ENCODE measurements around the gene ASMTL. TPM values are rescaled to one million over a fixed set of nuclear protein-coding genes. Genes with fewer than 3 reads are reported as not detected.
A peak's percentile ranks its signal among the peaks of the same experiment; 100 is the strongest.
"Not testable (repeated sequence)": the region's sequence is repeated elsewhere in the genome, so short reads cannot be mapped to it uniquely, and the experiment has no call there.

Gene ASMTL
- total RNA-seq, 2 donors from 2014 or later = 33.8 to 34.6 TPM

DNA sequence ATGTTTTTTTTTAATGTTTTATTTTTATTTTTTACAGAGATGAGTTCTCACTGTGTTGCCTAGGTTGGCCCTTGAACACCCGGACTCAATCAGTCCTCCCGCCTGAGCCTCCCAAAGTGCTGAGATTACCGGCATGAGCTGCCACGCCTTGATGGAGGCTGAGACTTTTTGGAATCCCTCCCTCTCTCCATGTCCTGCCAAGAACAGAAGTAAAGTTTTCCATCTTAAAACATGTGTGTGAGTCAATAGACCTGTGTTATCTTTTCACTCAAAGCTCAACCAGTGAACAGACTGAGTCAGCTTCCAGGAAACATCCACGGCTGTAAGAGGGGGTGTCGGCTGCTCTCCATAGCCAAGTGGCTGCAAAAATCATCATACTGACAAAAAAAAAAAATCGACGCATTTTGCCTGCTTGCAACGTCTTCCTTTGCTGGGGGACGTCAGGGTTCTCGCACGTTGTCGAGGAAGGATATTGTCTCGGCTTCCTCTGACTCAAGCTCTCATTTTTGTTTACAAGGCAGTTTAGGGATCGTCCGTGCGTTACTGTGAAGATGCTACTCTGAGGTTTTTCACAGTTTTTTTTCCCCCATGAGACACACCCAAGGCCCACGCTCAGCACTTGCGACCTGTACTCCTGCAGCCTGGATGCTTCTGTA, 10.0 kb upstream of the ASMTL start:
- ATAC-seq = peak; percentile 85
- no peaks in the 10 kb centered on the region for H3K27me3 Mint-ChIP-seq
- peak overlapping the region; percentile 63 for H3K4me3 Mint-ChIP-seq
- H3K4me1 Mint-ChIP-seq = peaks cover 43% of the 10 kb centered on the region
- H3K36me3 Mint-ChIP-seq (ENCODE audit: low read depth) = peaks cover 5% of the 10 kb centered on the region
- no peaks in the 10 kb centered on the region for H3K9me3 ChIP-seq (ENCODE audit: control insufficient read depth, low read length, poor library complexity, severe bottlenecking)
- H3K27ac Mint-ChIP-seq = no peak overlapping the region
- DNase-seq = peak in 2 of 3 donors; percentile 48 to 65

DNA sequence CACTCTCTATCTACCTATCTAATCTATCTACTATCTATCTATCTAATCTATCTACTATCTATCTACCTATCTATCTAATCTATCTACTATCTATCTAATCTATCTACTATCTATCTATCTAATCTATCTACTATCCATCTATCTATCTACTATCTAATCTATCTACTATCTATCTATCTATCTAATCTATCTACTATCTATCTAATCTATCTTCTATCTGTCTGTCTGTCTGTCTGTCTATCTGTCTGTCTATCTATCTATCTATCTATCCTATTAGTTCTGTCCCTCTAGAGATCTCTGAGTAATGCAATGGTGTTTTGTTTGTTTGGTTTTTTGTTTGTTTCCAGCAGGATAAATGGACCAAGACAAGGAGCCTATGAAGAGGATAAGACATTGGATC, 9.4 kb upstream of the ASMTL start:
- Mint-ChIP-seq H3K4me3 (no peak overlapping the region), H3K36me3 (ENCODE audit: low read depth) (peaks cover 5% of the 10 kb centered on the region), H3K27me3 (no peaks in the 10 kb centered on the region), H3K27ac (no peak overlapping the region), H3K4me1 (peaks cover 39% of the 10 kb centered on the region)
- ATAC-seq (no peak), DNase-seq (no peak)
- H3K9me3 ChIP-seq (ENCODE audit: control insufficient read depth, low read length, poor library complexity, severe bottlenecking) = no peaks in the 10 kb centered on the region

DNA sequence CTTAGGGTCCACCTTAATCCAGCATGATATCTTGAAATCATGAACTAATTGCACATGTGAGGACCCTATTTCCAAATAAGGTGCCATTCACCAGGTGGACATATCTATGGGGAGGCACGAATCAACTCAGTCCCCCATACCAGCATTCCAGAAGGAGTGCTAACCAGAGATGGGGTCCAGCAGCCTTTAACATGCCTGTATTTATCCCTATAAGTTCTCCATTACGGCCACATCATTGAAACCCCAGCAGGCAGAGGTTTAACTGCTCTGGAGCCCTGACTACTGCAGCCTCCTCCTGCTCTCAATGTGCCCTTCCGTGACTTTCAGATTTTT, 3.2 kb upstream of the ASMTL start:
- peak overlapping the region; percentile 67 for H3K27ac Mint-ChIP-seq
- H3K4me1 Mint-ChIP-seq = peaks cover 5% of the 10 kb centered on the region
- H3K9me3 ChIP-seq (ENCODE audit: control insufficient read depth, low read length, poor library complexity, severe bottlenecking) = no peaks in the 10 kb centered on the region
- no peak for ATAC-seq
- H3K36me3 Mint-ChIP-seq (ENCODE audit: low read depth) = peaks cover 2% of the 10 kb centered on the region
- DNase-seq = no peak
- no peak overlapping the region for H3K4me3 Mint-ChIP-seq
- no peaks in the 10 kb centered on the region for H3K27me3 Mint-ChIP-seq

DNA sequence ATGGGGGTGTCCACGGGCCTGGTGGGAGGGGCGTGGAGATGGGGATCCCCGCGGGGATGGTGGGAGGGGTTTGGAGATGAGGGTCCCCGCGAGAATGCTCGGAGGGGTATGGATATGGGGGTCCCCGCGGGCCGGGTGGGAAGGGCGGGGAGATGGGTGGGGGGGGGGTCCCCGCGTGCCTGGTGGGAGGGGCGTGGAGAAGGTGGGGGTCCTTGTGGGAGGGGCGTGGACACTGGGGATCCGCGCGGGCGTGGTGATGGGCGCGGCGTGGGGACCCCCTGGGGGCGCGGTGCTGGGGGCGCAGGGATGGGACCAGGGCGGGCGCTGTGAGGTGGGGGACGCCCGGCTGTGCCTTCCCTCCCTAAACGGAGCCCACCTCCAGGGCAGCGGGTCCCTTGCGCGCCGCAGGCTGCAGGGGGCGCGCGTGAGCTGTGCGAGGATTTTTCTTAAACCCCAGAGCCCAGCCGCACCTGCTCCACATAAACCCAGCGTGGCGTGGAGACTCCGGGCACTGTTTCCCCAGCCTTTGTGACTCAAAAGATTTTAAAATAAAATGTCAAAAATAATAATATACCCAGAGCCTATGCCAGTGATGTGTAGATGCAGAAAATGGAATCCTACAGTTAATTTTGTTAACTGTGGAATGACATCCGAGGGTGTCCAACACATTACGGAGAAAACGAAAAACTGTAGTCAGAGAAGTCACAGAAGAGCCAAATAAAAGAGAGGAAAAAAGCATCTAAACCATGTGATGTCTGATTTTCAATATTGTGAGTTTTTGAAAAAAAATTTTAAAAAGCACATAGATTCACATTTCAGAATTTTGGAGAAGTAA, 1.5 kb upstream of the ASMTL start:
- no peaks in the 10 kb centered on the region for H3K9me3 ChIP-seq (ENCODE audit: control insufficient read depth, low read length, poor library complexity, severe bottlenecking)
- Mint-ChIP-seq H3K27me3 (no peaks in the 10 kb centered on the region), H3K27ac (peak overlapping the region; percentile 55), H3K4me3 (peak overlapping the region; percentile 49), H3K36me3 (ENCODE audit: low read depth) (peaks cover 2% of the 10 kb centered on the region), H3K4me1 (peaks cover 10% of the 10 kb centered on the region)
- ATAC-seq = peak; percentile 38
- peak; percentile 81 to 94 (median 84) for DNase-seq

DNA sequence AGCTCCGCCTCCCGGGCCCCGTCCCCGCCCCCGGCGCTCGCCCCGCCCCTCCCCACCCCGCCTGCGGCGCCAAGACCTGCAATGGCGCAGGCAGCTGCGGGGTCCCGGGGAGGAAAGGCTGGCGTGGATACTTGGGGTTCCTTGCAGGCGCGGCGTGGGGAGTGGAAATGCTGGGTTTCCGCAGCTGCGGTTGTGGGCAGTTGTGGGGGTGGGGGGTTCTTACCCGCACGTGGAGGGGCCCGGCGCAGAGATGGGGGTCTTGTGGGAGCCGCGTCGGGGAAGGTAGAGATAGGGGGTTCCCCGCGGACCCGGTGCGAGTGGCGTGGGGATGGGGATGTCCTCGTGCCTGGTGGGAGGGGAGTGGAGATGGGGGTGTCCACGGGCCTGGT, 680 bp upstream of the ASMTL start:
- H3K4me3 Mint-ChIP-seq = peak overlapping the region; percentile 92
- peak overlapping the region; percentile 81 for H3K27ac Mint-ChIP-seq
- DNase-seq = peak; percentile 71 to 82 (median 73)
- peak; percentile 59 for ATAC-seq
- H3K27me3 Mint-ChIP-seq = no peaks in the 10 kb centered on the region
- H3K9me3 ChIP-seq (ENCODE audit: control insufficient read depth, low read length, poor library complexity, severe bottlenecking) = no peaks in the 10 kb centered on the region
- H3K36me3 Mint-ChIP-seq (ENCODE audit: low read depth) = peaks cover 2% of the 10 kb centered on the region
- peaks cover 10% of the 10 kb centered on the region for H3K4me1 Mint-ChIP-seq

DNA sequence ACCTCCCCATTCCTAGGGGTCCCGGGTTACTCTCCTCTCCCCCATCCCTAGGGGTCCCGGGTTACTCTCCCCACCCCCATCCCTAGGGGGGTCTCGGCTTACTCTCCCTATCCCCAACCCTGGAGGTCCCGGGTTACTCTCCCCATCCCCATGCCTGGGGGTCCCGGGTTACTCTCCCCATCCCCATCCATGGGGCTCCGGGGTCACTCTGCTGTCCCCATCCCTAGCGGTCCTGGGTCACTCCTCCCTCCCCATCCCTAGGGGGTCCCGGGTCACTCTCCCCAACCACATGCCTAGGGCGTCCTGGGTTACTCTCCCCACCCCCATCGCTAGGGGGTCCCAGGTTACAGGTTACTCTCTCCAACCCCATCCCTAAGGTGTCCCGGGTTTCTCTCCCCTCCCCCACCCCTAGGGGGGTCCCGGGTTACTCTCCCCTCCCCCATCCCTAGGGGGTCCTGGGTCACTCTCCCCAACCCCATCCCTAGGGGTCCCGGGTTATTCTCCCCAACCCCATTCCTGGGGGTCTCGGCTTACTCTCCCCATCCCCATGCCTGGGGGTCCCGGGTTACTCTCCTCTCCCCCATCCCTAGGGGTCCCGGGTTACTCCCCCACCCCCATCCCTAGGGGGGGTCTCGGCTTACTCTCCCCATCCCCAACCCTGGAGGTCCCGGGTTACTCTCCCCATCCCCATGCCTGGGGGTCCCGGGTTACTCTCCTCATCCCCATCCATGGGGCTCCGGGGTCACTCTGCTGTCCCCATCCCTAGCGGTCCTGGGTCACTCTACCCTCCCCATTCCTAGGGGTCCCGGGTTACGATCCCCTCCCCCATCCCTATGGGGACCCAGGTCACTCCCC, 821 bp downstream of the ASMTL start:
- peaks cover 2% of the 10 kb centered on the region for H3K36me3 Mint-ChIP-seq (ENCODE audit: low read depth)
- H3K9me3 ChIP-seq (ENCODE audit: control insufficient read depth, low read length, poor library complexity, severe bottlenecking) = no peaks in the 10 kb centered on the region
- ATAC-seq = no peak
- H3K27me3 Mint-ChIP-seq = no peaks in the 10 kb centered on the region
- peak overlapping the region; percentile 81 for H3K27ac Mint-ChIP-seq
- peaks cover 10% of the 10 kb centered on the region for H3K4me1 Mint-ChIP-seq
- peak overlapping the region; percentile 92 for H3K4me3 Mint-ChIP-seq
- DNase-seq = no peak

DNA sequence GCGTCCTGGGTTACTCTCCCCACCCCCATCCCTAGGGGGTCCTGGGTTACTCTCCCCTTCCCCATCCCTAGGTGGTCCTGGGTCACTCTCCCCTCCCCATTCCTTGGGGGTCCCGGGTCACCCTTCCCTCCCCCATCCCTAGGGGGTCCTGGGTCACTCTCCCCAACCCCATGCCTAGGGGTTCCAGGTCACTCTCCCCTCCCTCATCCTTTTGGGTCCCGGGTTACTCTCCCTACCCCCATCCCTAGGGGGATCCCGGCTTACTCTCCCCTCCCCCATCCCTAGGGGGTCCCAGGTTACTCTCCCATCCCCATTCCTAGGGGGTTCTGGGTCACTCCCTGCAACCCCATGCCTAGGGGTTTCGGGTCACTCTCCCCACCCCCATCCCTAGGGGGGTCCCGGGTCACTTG, 1.5 kb downstream of the ASMTL start:
- H3K9me3 ChIP-seq (ENCODE audit: control insufficient read depth, low read length, poor library complexity, severe bottlenecking) = no peaks in the 10 kb centered on the region
- peaks cover 10% of the 10 kb centered on the region for H3K4me1 Mint-ChIP-seq
- H3K27me3 Mint-ChIP-seq = no peaks in the 10 kb centered on the region
- peak overlapping the region; percentile 81 for H3K27ac Mint-ChIP-seq
- DNase-seq (no peak), ATAC-seq (no peak)
- peak overlapping the region; percentile 92 for H3K4me3 Mint-ChIP-seq
- H3K36me3 Mint-ChIP-seq (ENCODE audit: low read depth) = peaks cover 2% of the 10 kb centered on the region

DNA sequence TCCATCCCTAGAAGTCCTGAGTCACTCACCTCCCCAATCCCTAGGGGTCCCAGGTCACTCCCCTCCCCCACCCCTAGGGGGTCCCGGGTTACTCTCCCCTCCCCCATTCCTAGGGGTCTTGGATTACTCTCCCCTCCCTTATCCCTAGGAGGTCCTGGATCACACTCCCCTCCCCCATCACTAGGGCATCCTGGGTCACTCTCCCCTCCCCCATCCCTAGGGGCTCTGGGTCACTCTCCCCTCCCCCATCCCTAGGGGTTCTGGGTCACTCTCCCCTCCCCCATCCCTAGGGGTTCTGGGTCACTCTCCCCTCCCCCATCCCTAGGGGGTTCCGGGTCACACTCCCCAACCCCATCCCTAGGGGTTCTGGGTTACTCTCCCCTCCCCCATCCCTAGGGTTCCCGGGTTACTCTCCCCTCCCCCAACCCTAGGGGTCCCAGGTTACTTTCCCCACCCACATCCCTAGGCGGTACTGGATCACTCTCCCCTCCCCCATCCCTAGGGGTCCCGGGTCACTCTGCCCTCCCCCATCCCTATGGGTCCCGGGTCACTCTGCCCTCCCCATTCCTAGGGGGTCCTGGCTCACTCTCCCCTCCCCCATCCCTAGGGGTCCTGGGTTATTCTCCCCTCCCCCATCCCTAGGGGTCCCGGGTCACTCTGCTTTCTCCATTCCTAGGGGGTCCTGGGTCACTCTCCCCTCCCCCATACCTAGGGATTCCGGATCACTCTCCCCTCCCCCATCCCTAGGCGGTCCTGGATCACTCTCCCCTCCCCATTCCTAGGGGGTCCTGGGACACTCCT, 2.1 kb downstream of the ASMTL start:
- Mint-ChIP-seq H3K27ac (peak overlapping the region; percentile 8), H3K4me1 (peaks cover 10% of the 10 kb centered on the region), H3K27me3 (no peaks in the 10 kb centered on the region), H3K36me3 (ENCODE audit: low read depth) (peaks cover 2% of the 10 kb centered on the region), H3K4me3 (peak overlapping the region; percentile 34)
- ATAC-seq = no peak
- H3K9me3 ChIP-seq (ENCODE audit: control insufficient read depth, low read length, poor library complexity, severe bottlenecking) = no peaks in the 10 kb centered on the region
- DNase-seq = no peak

DNA sequence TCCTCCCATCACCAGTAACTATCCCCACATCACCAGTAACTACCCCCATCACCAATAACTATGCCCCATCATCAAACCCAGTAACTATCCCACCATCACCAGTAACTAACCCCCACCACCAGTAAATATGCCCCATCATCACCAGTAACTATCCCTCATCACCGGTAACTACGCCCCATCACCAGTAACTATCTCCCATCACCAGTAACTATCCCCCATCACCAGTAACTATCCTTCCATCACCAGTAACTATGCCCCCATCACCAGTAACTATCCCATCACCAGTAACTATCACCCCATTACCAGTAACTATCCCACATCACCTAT, 2.9 kb downstream of the ASMTL start:
- H3K27me3 Mint-ChIP-seq = no peaks in the 10 kb centered on the region
- no peaks in the 10 kb centered on the region for H3K9me3 ChIP-seq (ENCODE audit: control insufficient read depth, low read length, poor library complexity, severe bottlenecking)
- H3K4me1 Mint-ChIP-seq = peaks cover 8% of the 10 kb centered on the region
- no peak for DNase-seq
- H3K27ac Mint-ChIP-seq = peak overlapping the region; percentile 8
- ATAC-seq = no peak
- peaks cover 2% of the 10 kb centered on the region for H3K36me3 Mint-ChIP-seq (ENCODE audit: low read depth)
- peak overlapping the region; percentile 7 for H3K4me3 Mint-ChIP-seq

DNA sequence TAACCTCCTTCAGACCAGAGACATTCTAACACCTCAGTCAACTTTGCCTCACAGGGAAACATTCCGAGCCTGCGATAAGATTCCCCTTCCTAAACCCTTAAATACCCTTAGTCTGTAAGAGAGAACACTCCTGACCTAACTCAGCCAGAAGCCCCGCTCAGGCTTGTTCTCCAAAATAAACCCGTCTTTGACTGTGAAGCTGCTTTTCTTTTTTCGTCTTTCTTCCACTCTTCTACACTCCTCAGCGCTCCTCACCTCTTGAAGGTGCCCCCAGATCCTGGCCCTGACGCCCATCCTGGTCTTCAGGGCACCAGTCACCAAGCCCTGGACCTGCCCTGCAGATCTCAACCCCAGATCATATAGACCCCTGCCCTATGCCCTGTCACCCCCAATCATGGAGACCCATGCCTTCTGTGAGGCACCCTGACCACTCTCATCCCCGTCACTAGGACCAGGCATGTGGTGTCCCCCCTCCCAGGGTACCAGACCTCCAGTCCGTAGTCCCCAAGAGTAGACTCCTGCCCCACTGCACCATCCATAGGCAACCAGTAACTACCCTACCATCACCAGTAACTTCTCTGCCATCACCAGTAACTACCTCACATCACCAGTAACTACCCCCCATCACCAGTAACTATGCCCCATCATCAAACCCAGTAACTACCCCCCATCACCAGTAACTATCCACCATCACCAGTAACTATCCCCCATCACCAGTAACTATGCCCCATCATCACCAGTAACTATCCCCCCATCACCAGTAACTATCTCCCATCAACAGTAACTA, 3.5 kb downstream of the ASMTL start:
- Mint-ChIP-seq H3K4me1 (peaks cover 8% of the 10 kb centered on the region), H3K36me3 (ENCODE audit: low read depth) (peaks cover 2% of the 10 kb centered on the region), H3K4me3 (no peak overlapping the region), H3K27ac (peak overlapping the region; percentile 8), H3K27me3 (no peaks in the 10 kb centered on the region)
- H3K9me3 ChIP-seq (ENCODE audit: control insufficient read depth, low read length, poor library complexity, severe bottlenecking) = no peaks in the 10 kb centered on the region
- DNase-seq = no peak
- ATAC-seq = no peak

DNA sequence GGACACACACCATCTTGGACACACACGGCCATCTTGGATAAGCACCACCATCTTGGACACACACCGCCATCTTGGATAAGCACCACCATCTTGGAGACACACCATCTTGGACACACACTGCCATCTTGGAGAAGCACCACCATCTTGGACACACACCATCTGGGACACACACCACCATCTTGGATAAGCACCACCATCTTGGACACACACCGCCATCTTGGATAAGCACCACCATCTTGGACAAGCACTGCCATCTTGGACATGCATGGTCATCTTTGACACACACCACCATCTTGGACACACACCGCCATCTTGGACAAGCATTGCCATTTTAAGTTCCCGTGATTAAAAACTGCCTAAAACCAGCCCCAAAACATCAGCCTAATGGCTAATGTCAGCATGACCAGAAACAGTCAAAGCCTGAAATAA, 4.1 kb downstream of the ASMTL start:
- H3K4me3 Mint-ChIP-seq; H3K27ac Mint-ChIP-seq; H3K36me3 Mint-ChIP-seq (ENCODE audit: low read depth); H3K27me3 Mint-ChIP-seq; H3K4me1 Mint-ChIP-seq; H3K9me3 ChIP-seq (ENCODE audit: control insufficient read depth, low read length, poor library complexity, severe bottlenecking); ATAC-seq; DNase-seq: not testable (repeated sequence)

DNA sequence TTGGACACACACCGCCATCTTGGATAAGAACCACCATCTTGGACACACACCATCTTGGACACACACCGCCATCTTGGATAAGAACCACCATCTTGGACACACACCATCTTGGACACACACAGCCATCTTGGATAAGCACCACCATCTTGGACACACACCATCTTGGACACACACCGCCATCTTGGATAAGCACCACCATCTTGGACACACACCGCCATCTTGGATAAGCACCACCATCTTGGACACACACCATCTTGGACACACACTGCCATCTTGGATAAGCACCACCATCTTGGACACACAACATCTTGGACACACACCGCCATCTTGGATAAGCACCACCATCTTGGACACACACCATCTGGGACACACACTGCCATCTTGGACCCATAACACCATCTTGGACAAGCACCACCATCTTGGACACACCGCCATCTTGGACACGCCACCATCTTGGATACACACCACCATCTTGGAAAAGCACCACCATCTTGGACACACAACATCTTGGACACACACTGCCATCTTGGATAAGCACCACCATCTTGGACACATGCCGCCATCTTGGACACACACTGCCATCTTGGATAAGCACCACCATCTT, 4.6 kb downstream of the ASMTL start:
- H3K4me3 Mint-ChIP-seq; H3K27me3 Mint-ChIP-seq; ATAC-seq; H3K9me3 ChIP-seq (ENCODE audit: control insufficient read depth, low read length, poor library complexity, severe bottlenecking); DNase-seq; H3K27ac Mint-ChIP-seq; H3K36me3 Mint-ChIP-seq (ENCODE audit: low read depth); H3K4me1 Mint-ChIP-seq: not testable (repeated sequence)

Data from T-helper 17 cell (primary cell).